Neural cell (in vitro differentiated cells): ENCODE measurements around the gene FAM167B. TPM values are rescaled to one million over a fixed set of nuclear protein-coding genes. Genes with fewer than 3 reads are reported as not detected.
A peak's percentile ranks its signal among the peaks of the same experiment; 100 is the strongest.

ENCODE experiments used
- H2AFZ ChIP-seq: fragments of 200-600, 300-800 bp; sonication (generic), shearing (Covaris generic); 2 replicates; pipeline ENCODE4 v1.6.0; 2014; ENCODE audit warnings: low read depth, mild to moderate bottlenecking, antibody characterized with exemption, low read length, moderate library complexity
- H3F3A ChIP-seq: fragments of 200-600 bp; shearing (Covaris generic); 2 replicates; pipeline ENCODE4 v1.6.1; 2016; ENCODE audit warnings: mild to moderate bottlenecking, moderate library complexity, mixed read lengths, antibody characterized with exemption, low read length; ENCODE audit not compliant: insufficient read depth, poor library complexity, severe bottlenecking
- H3K27ac ChIP-seq: fragments of 200-600, 300-800 bp; sonication (generic), shearing (Covaris generic); 2 replicates; pipeline ENCODE4 v1.5.1; 2014; ENCODE audit warnings: mild to moderate bottlenecking, low read length, moderate library complexity
- H3K27me3 ChIP-seq: fragments of 300-800, 200-600 bp; sonication (generic), shearing (Covaris generic); 2 replicates; pipeline ENCODE4 v1.6.0; 2014; ENCODE audit warnings: mild to moderate bottlenecking, low read depth, low read length, moderate library complexity; ENCODE audit not compliant: insufficient read depth
- H3K36me3 ChIP-seq: fragments of 300-800, 200-600 bp; sonication (generic), shearing (Covaris generic); 2 replicates; pipeline ENCODE4 v1.5.1; 2014; ENCODE audit warnings: mild to moderate bottlenecking, antibody characterized with exemption, low read length, moderate library complexity; ENCODE audit not compliant: insufficient read depth
- H3K4me2 ChIP-seq: fragments of 300-800, 200-600 bp; sonication (generic), shearing (Covaris generic); 2 replicates; pipeline ENCODE4 v1.6.0; 2014; ENCODE audit warnings: mild to moderate bottlenecking, low read length
- H3K4me3 ChIP-seq: fragments of 300-800, 200-600 bp; sonication (generic), shearing (Covaris generic); 2 replicates; pipeline ENCODE4 v1.5.1; 2014; ENCODE audit warnings: mild to moderate bottlenecking, low read length, moderate library complexity
- H3K79me2 ChIP-seq: fragments of 200-600 bp; shearing (Covaris generic); replicated peaks from 2 replicates; pipeline ENCODE4 v1.6.0; 2014; ENCODE audit warnings: mild to moderate bottlenecking, low read length, moderate library complexity; ENCODE audit not compliant: insufficient read depth
- H3K9ac ChIP-seq: fragments of 300-800, 200-600 bp; sonication (generic), shearing (Covaris generic); 2 replicates; pipeline ENCODE4 v1.6.1; 2016; ENCODE audit warnings: mild to moderate bottlenecking, low read length, mixed read lengths
- H3K9me2 ChIP-seq: fragments of 200-600 bp; shearing (Covaris generic); 2 replicates; pipeline ENCODE4 v1.6.1; 2016; ENCODE audit warnings: mild to moderate bottlenecking, low read length, mixed read lengths; ENCODE audit not compliant: insufficient read depth
- H3K9me3 ChIP-seq: fragments of 200-600, 300-800 bp; sonication (generic), shearing (Covaris generic); 2 replicates; pipeline ENCODE4 v1.6.1; 2016; ENCODE audit warnings: mild to moderate bottlenecking, mixed run types, low read length, moderate library complexity, mixed read lengths
- H4K20me1 ChIP-seq: fragments of 200-600 bp; shearing (Covaris generic); 2 replicates; pipeline ENCODE4 v1.6.1; 2016; ENCODE audit warnings: mild to moderate bottlenecking, mixed run types; ENCODE audit not compliant: insufficient read depth
- CTCF ChIP-seq: fragments of 450-650 bp; IDR thresholded peaks from 2 replicates; pipeline ENCODE4 v1.5.1; 2014; ENCODE audit warnings: antibody characterized with exemption, mild to moderate bottlenecking, moderate library complexity; ENCODE audit not compliant: poor library complexity, severe bottlenecking
- EP300 ChIP-seq: fragments of 450-650 bp; conservative IDR thresholded peaks from 2 replicates; pipeline ENCODE4 v1.6.1; 2014; ENCODE audit warnings: antibody characterized with exemption, mild to moderate bottlenecking, moderate library complexity; ENCODE audit not compliant: poor library complexity, severe bottlenecking
- EZH2 ChIP-seq: fragments of 200-600, 300-800 bp; shearing (Covaris generic), sonication (generic); IDR thresholded peaks from 2 replicates; pipeline ENCODE4 v1.6.1; 2014; ENCODE audit warnings: antibody characterized with exemption, low read length, borderline replicate concordance, mild to moderate bottlenecking; ENCODE audit not compliant: insufficient read depth, poor library complexity, severe bottlenecking
- MXI1 ChIP-seq: fragments of 450-650 bp; conservative IDR thresholded peaks from 2 replicates; pipeline ENCODE4 v1.6.1; 2014; ENCODE audit warnings: antibody characterized with exemption, mild to moderate bottlenecking; ENCODE audit not compliant: poor library complexity, severe bottlenecking
- POLR2AphosphoS5 ChIP-seq: IDR thresholded peaks from 2 replicates; pipeline ENCODE4 v1.6.1; 2012
- RAD21 ChIP-seq: fragments of 450-650 bp; conservative IDR thresholded peaks from 2 replicates; pipeline ENCODE4 v1.6.1; 2014; ENCODE audit warnings: antibody characterized with exemption, mild to moderate bottlenecking, moderate library complexity
- REST ChIP-seq: IDR thresholded peaks from 2 replicates; pipeline ENCODE4 v1.6.1; 2012; ENCODE audit warnings: borderline replicate concordance
- SMC3 ChIP-seq: fragments of 450-650 bp; conservative IDR thresholded peaks from 2 replicates; pipeline ENCODE4 v1.6.1; 2014; ENCODE audit warnings: antibody characterized with exemption, mild to moderate bottlenecking, moderate library complexity; ENCODE audit not compliant: poor library complexity
- TAF1 ChIP-seq: IDR thresholded peaks from 2 replicates; pipeline ENCODE4 v1.6.1; 2012; ENCODE audit warnings: low read depth
- polyA plus RNA-seq: library from polyadenylated mRNA; depleted of rRNA; stranded (reverse); fragments of >200 nt; gene quantifications from 2 replicates; pipeline ENCODE4 v1.2.3, GENCODE V29; 2014

Gene FAM167B
- polyA plus RNA-seq, 1 donor from 2014 or later: not detected

GRCh38 chr1:32223683-32224082 lies 23.3 kb upstream of the FAM167B start:
- H2AFZ ChIP-seq: no peak overlapping the region
- no peak overlapping the region for H3K27ac ChIP-seq
- H3K27me3 ChIP-seq: no peaks in the 10 kb centered on the region
- no peaks in the 10 kb centered on the region for H4K20me1 ChIP-seq
- H3F3A ChIP-seq: no peaks in the 10 kb centered on the region
- peak overlapping the region; percentile 80 for H3K4me3 ChIP-seq
- TF ChIP-seq POLR2AphosphoS5: no peak
- no peak for TF ChIP-seq MXI1
- TF ChIP-seq CTCF: no peak
- TF ChIP-seq REST: no peak
- TF ChIP-seq EP300: no peak
- no peak for TF ChIP-seq RAD21
- TF ChIP-seq EZH2: no peak
- TF ChIP-seq TAF1: no peak
- no peak for TF ChIP-seq SMC3
- H3K9ac ChIP-seq: no peak overlapping the region
- no peak overlapping the region for H3K4me2 ChIP-seq
- peaks cover 22% of the 10 kb centered on the region for H3K79me2 ChIP-seq
- H3K9me2 ChIP-seq: no peaks in the 10 kb centered on the region
- no peaks in the 10 kb centered on the region for H3K36me3 ChIP-seq
- H3K9me3 ChIP-seq: no peaks in the 10 kb centered on the region

- Histone ChIP-seq H4K20me1 (no peaks in the 10 kb centered on the region), H3K27ac (no peak overlapping the region), H3K9ac (no peak overlapping the region), H3K27me3 (no peaks in the 10 kb centered on the region), H3K9me3 (no peaks in the 10 kb centered on the region), H3K36me3 (no peaks in the 10 kb centered on the region), H3K9me2 (no peaks in the 10 kb centered on the region), H3K4me2 (no peak overlapping the region), H3K4me3 (no peak overlapping the region), H3K79me2 (peaks cover 22% of the 10 kb centered on the region), H3F3A (no peaks in the 10 kb centered on the region), H2AFZ (no peak overlapping the region)
- TF ChIP-seq RAD21 (no peak), EZH2 (no peak), REST (no peak), EP300 (no peak), CTCF (no peak), SMC3 (no peak), POLR2AphosphoS5 (no peak), TAF1 (no peak), MXI1 (no peak)
Observed at GRCh38 chr1:32224285-32224684, 22.7 kb upstream of the FAM167B start.
